C4-2B (cell line): ENCODE measurements around the gene LUC7L.
"Not testable (repeated sequence)": the region's sequence is repeated elsewhere in the genome, so short reads cannot be mapped to it uniquely, and the experiment has no call there.

Experiments used
- H3K27ac ChIP-seq: fragments of 450-650 bp; 2 replicates; pipeline ENCODE4 v1.5.1; 2017
- CTCF ChIP-seq: fragments of 450-650 bp; conservative IDR thresholded peaks from 2 replicates; pipeline ENCODE4 v1.5.1; 2017; ENCODE audit warnings: mild to moderate bottlenecking
- ZFX ChIP-seq: fragments of 450-650 bp; IDR thresholded peaks from 2 replicates; pipeline ENCODE4 v1.6.1; 2017

Gene LUC7L

GRCh38 chr16:175011-175949, 54.0 kb downstream of the LUC7L start:
- H3K27ac ChIP-seq, result no peak overlapping the region
- TF ChIP-seq ZFX (no peak), CTCF (no peak)

- not testable (repeated sequence) for H3K27ac ChIP-seq
Measured at GRCh38 chr16:173928-174769, 55.1 kb downstream of the LUC7L start.

- not testable (repeated sequence) for H3K27ac ChIP-seq
Measured at GRCh38 chr16:173211-173854, 55.9 kb downstream of the LUC7L start.

- not testable (repeated sequence) for H3K27ac ChIP-seq
Measured at GRCh38 chr16:172374-172941, 56.8 kb downstream of the LUC7L start, which contains the start of gene HBA2. HBA2 (plus strand) TSS chr16:172876; CDS start chr16:172913, 37 bp downstream.

DNA sequence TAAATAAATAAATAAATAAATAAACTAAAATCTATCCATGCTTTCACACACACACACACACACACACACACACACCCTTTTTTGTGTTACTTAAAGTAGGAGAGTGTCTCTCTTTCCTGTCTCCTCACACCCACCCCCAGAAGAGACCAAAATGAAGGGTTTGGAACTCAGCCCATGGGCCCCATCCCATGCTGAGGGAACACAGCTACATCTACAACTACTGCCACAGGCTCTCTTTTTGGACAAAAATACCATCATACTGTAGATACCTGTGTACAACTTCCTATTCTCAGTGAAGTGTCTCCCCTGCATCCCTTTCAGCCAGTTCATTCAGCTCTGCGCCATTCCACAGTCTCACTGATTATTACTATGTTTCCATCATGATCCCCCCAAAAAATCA, 58.5 kb downstream of the LUC7L start:
- no peak overlapping the region for H3K27ac ChIP-seq
- TF ChIP-seq CTCF, result no peak
- no peak for TF ChIP-seq ZFX

- H3K27ac ChIP-seq, result not testable (repeated sequence)
Measured at GRCh38 chr16:170088-170507, 59.2 kb downstream of the LUC7L start.

DNA sequence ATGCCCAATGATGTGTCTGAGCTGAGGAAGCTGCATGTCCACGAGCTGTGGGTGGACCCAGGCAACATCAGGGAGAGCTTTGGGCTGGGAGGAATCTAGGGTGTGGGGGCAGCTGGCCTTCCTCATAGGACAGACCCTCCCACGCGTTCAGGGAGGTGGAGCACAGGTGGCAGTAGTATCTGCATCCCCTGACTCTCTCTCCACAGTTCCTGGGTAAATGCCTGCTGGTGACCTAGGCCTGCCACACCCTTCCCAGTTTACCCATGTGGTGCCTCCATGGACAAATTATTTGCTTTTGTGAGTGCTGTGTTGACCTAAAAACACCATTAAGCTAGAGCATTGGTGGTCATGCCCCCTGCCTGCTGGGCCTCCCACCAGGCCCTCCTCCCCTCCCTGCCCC, 60.2 kb downstream of the LUC7L start:
- no peak overlapping the region for H3K27ac ChIP-seq

DNA sequence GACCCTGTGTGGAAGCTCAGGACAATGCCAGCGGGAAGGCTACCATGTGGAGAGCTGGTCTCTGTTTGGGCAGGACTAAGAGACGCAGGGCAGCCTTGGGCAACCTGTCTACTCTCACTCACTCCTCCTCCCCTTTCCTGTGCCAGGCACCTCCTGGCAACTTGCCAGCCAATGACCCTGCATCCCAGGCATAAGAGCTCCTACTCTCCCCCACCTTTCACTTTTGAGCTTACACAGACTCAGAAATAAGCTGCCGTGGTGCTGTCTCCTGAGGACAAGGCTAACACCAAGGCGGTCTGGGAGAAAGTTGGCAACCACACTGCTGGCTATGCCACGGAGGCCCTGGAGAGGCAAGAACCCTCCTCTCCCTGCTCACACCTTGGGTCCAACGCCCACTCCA, 60.8 kb downstream of the LUC7L start:
- TF ChIP-seq CTCF (no peak), ZFX (no peak)
- H3K27ac ChIP-seq, result no peak overlapping the region

More for the DNA sequence above, 60.2 kb downstream of the LUC7L start:
- TF ChIP-seq ZFX (no peak), CTCF (no peak)

DNA sequence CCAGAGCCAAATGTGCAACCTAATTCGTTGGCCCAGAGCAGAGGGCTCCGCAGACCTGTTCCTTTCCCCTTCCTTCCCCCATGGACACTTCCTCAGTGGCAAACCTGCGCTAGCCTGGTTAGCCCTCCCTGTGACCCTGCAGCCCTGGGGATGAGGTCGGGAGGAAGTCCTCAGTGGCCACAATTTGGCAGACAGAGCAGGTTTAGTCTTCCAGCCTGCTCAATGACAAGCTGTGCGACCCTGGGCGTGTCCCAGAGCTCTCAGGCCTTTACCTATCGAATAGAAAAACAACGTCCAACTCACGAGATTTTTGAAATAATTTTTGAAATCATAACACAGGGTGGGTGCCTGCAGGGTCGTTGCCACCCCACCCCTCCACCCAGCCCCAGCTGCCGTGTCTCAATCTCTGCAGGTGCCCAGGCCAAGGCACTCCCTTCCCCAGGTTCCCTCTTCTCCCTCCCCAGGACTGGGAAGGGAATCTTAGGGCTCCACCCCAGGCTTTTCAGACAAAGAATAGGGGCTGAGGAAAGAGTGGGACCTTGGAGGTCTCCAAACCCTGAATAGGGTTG, 62.0 kb downstream of the LUC7L start:
- no peak for TF ChIP-seq ZFX
- TF ChIP-seq CTCF, result no peak
- no peak overlapping the region for H3K27ac ChIP-seq
